H1 (cell line): ENCODE measurements around the gene OSBPL6. TPM values are rescaled to one million over a fixed set of nuclear protein-coding genes. Genes with fewer than 3 reads are reported as not detected.

Source experiments
- CTCF ChIA-PET: fragments of 300-600 bp; sonication (Branson Sonifier 250); formaldehyde crosslinking; loops from one replicate; lab custom pipeline; 2021; ENCODE audit not compliant: partially characterized antibody; lab: Charles Lee
- POLR2A ChIA-PET: fragments of 300-600 bp; sonication (Branson Sonifier 250); formaldehyde crosslinking; loops from one replicate; lab custom pipeline; 2021; ENCODE audit warnings: inconsistent platforms; ENCODE audit not compliant: partially characterized antibody; lab: Charles Lee
- DNase-seq, 2 experiments: peaks; one replicate each; pipeline versions ENCODE4 v3.0.0 to v3.0.0-alpha.2; 2010 to 2022; ENCODE audit warnings: low spot score in 2 of 2, low read depth in 1 of 2, mixed read lengths in 1 of 2
- FAIRE-seq: peaks from 2 replicates; lab custom pipeline; 2011; peaks lifted over from hg19 to GRCh38; lab: Jason Lieb, UNC
- H2AFZ ChIP-seq: 2 replicates; pipeline ENCODE4 v1.8.1; 2012; ENCODE audit warnings: low read length, inconsistent platforms
- H2AK5ac ChIP-seq: 2 replicates; pipeline ENCODE4 v1.6.1; 2013; ENCODE audit warnings: low read depth, low read length
- H2BK120ac ChIP-seq: replicated peaks from 2 replicates; pipeline ENCODE3; 2013; ENCODE audit warnings: low read depth, low read length, inconsistent platforms
- H2BK12ac ChIP-seq: 2 replicates; pipeline ENCODE4 v1.6.1; 2013; ENCODE audit warnings: low read depth, low read length
- H2BK15ac ChIP-seq: 2 replicates; pipeline ENCODE4 v1.6.1; 2013; ENCODE audit warnings: low read length
- H2BK20ac ChIP-seq: 2 replicates; pipeline ENCODE4 v1.6.1; 2013; ENCODE audit warnings: low read length
- H2BK5ac ChIP-seq: 2 replicates; pipeline ENCODE4 v1.6.1; 2013; ENCODE audit warnings: low read depth, low read length
- H3K14ac ChIP-seq: 2 replicates; pipeline ENCODE4 v1.6.1; 2013; ENCODE audit warnings: inconsistent platforms; ENCODE audit not compliant: insufficient read length
- H3K18ac ChIP-seq: 2 replicates; pipeline ENCODE4 v1.6.1; 2013; ENCODE audit warnings: low read length; ENCODE audit errors: extremely low read depth
- H3K23ac ChIP-seq: 2 replicates; pipeline ENCODE4 v1.6.1; 2013; ENCODE audit warnings: inconsistent platforms; ENCODE audit not compliant: insufficient read length
- H3K23me2 ChIP-seq: 2 replicates; pipeline ENCODE4 v1.6.1; 2013; ENCODE audit warnings: low read depth, low read length
- H3K27ac ChIP-seq: 2 replicates; pipeline ENCODE4 v1.6.1; 2011; ENCODE audit warnings: low read depth, low read length, inconsistent platforms
- H3K27me3 ChIP-seq, 4 experiments: replicated peaks in 1 of 4; 1 replicate in 1 of 4; 2 replicates in 3 of 4; pipeline versions ENCODE4 v1.6.1 to v1.8.1; 2011 to 2013; ENCODE audit warnings: low read length in 3 of 4, mild to moderate bottlenecking in 3 of 4, inconsistent platforms in 2 of 4, mixed read lengths in 2 of 4, moderate library complexity in 1 of 4; ENCODE audit not compliant: control insufficient read depth in 3 of 4, insufficient read depth in 3 of 4; ENCODE audit errors: extremely low read depth in 1 of 4
- H3K36me3 ChIP-seq, 4 experiments: 2 replicates each; pipeline versions ENCODE4 v1.6.1 to v1.8.1; 2011 to 2013; ENCODE audit warnings: mild to moderate bottlenecking in 4 of 4, low read length in 3 of 4, moderate library complexity in 2 of 4, control low read depth in 1 of 4, inconsistent platforms in 1 of 4; ENCODE audit not compliant: insufficient read depth in 4 of 4, control insufficient read depth in 2 of 4
- H3K4ac ChIP-seq: replicated peaks from 2 replicates; pipeline ENCODE3; 2013; ENCODE audit warnings: low read length, low read depth, mixed read lengths, inconsistent platforms; ENCODE audit not compliant: insufficient read length
- H3K4me1 ChIP-seq, 4 experiments: replicated peaks in 1 of 4; 1 replicate in 1 of 4; 2 replicates in 3 of 4; pipeline versions ENCODE4 v1.6.1 to v1.8.1; 2011 to 2013; ENCODE audit warnings: low read length in 3 of 4, inconsistent platforms in 2 of 4, mixed read lengths in 1 of 4; ENCODE audit not compliant: insufficient read depth in 4 of 4, control insufficient read depth in 3 of 4
- H3K4me2 ChIP-seq, 2 experiments: 2 replicates each; pipeline versions ENCODE4 v1.6.1 to v1.8.1; 2011 to 2013; ENCODE audit warnings: low read depth in 2 of 2, low read length in 2 of 2, control low read depth in 1 of 2, inconsistent platforms in 1 of 2, mild to moderate bottlenecking in 1 of 2; ENCODE audit not compliant: insufficient read depth in 1 of 2
- H3K4me3 ChIP-seq, 4 experiments: fragments of 200-600, 300-600 bp in 1 of 4; sonication (generic), shearing (Covaris generic), sonication (Bioruptor Twin) in 1 of 4; 2 replicates each; pipeline versions ENCODE4 v1.5.1 to v1.8.1; 2011 to 2016; ENCODE audit warnings: low read length in 4 of 4, low read depth in 3 of 4, control low read depth in 2 of 4, inconsistent platforms in 2 of 4, mild to moderate bottlenecking in 2 of 4, mixed read lengths in 1 of 4, moderate library complexity in 1 of 4; ENCODE audit not compliant: insufficient read depth in 2 of 4; ENCODE audit errors: extremely low read depth in 1 of 4
- H3K56ac ChIP-seq: replicated peaks from 2 replicates; pipeline ENCODE3; 2013; ENCODE audit warnings: low read depth, mild to moderate bottlenecking, mixed read lengths, low read length, inconsistent platforms; ENCODE audit not compliant: insufficient read length
- H3K79me1 ChIP-seq: 2 replicates; pipeline ENCODE4 v1.6.1; 2013; ENCODE audit warnings: low read depth, low read length, control low read depth
- H3K79me2 ChIP-seq, 2 experiments: 2 replicates each; pipeline versions ENCODE4 v1.6.1 to v1.8.1; 2012 to 2013; ENCODE audit warnings: low read length in 2 of 2, mild to moderate bottlenecking in 2 of 2, inconsistent platforms in 1 of 2; ENCODE audit not compliant: insufficient read depth in 2 of 2, control insufficient read depth in 1 of 2
- H3K9ac ChIP-seq, 4 experiments: replicated peaks in 1 of 4; 1 replicate in 1 of 4; 2 replicates in 3 of 4; pipeline versions ENCODE4 v1.6.1 to v1.8.1; 2011 to 2013; ENCODE audit warnings: low read depth in 3 of 4, low read length in 3 of 4, control low read depth in 2 of 4, mild to moderate bottlenecking in 2 of 4, moderate library complexity in 2 of 4, inconsistent platforms in 1 of 4; ENCODE audit errors: extremely low read depth in 1 of 4
- H3K9me3 ChIP-seq, 2 experiments: 2 replicates each; pipeline versions ENCODE4 v1.6.1 to v1.8.1; 2012 to 2013; ENCODE audit warnings: mild to moderate bottlenecking in 2 of 2, moderate library complexity in 2 of 2, control low read depth in 1 of 2, inconsistent platforms in 1 of 2, low read depth in 1 of 2, low read length in 1 of 2, mixed read lengths in 1 of 2; ENCODE audit not compliant: insufficient read depth in 2 of 2
- H4K20me1 ChIP-seq, 2 experiments: replicated peaks in 1 of 2; 2 replicates each; pipeline versions ENCODE3 to v1.8.1; 2011 to 2013; ENCODE audit warnings: inconsistent platforms in 2 of 2, low read length in 2 of 2, mild to moderate bottlenecking in 1 of 2; ENCODE audit not compliant: insufficient read depth in 2 of 2, control insufficient read depth in 1 of 2
- H4K5ac ChIP-seq: 2 replicates; pipeline ENCODE4 v1.6.1; 2013; ENCODE audit warnings: low read length, low read depth, mixed read lengths, inconsistent platforms; ENCODE audit not compliant: insufficient read length
- H4K8ac ChIP-seq: 2 replicates; pipeline ENCODE4 v1.8.0; 2013; ENCODE audit warnings: mild to moderate bottlenecking, moderate library complexity, low read length, inconsistent platforms; ENCODE audit not compliant: insufficient read depth; ENCODE audit errors: extremely low read depth
- H4K91ac ChIP-seq: replicated peaks from 2 replicates; pipeline ENCODE3; 2013; ENCODE audit warnings: low read length, mixed read lengths, inconsistent platforms; ENCODE audit not compliant: insufficient read length
- ASH2L ChIP-seq: fragments of 200-600, 300-600 bp; sonication (generic); IDR thresholded peaks from one replicate; pipeline ENCODE4 v1.7.1; 2017; ENCODE audit warnings: low read length
- ATF3 ChIP-seq: IDR thresholded peaks from 2 replicates; pipeline ENCODE4 v1.6.1; 2011; ENCODE audit warnings: low read depth, mild to moderate bottlenecking, low read length; ENCODE audit not compliant: insufficient read depth
- BACH1 ChIP-seq: IDR thresholded peaks from 2 replicates; pipeline ENCODE4 v1.6.1; 2012; ENCODE audit warnings: low read length, improper control_type of control experiment
- CBX8 ChIP-seq: fragments of 300-800, 300-1000 bp; sonication (generic); IDR thresholded peaks from 2 replicates; pipeline ENCODE4 v1.7.1; 2016; ENCODE audit warnings: low read depth, low read length, borderline replicate concordance
- CHD2 ChIP-seq: IDR thresholded peaks from 2 replicates; pipeline ENCODE4 v1.6.1; 2012; ENCODE audit warnings: low read length, improper control_type of control experiment
- EGR1 ChIP-seq: IDR thresholded peaks from 2 replicates; pipeline ENCODE4 v1.6.1; 2011; ENCODE audit warnings: low read depth, low read length, borderline replicate concordance
- HDAC6 ChIP-seq: IDR thresholded peaks from one replicate; pipeline ENCODE4 v1.7.1; 2012; ENCODE audit warnings: low read depth, mild to moderate bottlenecking, inconsistent platforms, low read length, moderate library complexity
- KDM4A ChIP-seq: IDR thresholded peaks from one replicate; pipeline ENCODE4 v1.7.1; 2012; ENCODE audit warnings: low read depth, mild to moderate bottlenecking, moderate library complexity, low read length, inconsistent platforms; ENCODE audit not compliant: severe bottlenecking
- NRF1 ChIP-seq: IDR thresholded peaks from 2 replicates; pipeline ENCODE4 v1.6.1; 2011; ENCODE audit warnings: mild to moderate bottlenecking, low read depth, low read length, improper control_type of control experiment
- SAP30 ChIP-seq: fragments of 300-600 bp; sonication (generic); IDR thresholded peaks from 2 replicates; pipeline ENCODE4 v1.7.1; 2012; ENCODE audit warnings: low read length, moderate library complexity, mild to moderate bottlenecking, inconsistent platforms; ENCODE audit not compliant: insufficient read depth, insufficient replicate concordance
- YY1 ChIP-seq: IDR thresholded peaks from 2 replicates; pipeline ENCODE4 v1.6.1; 2011; ENCODE audit warnings: low read depth, mild to moderate bottlenecking, low read length
- polyA plus RNA-seq, 7 experiments: library from polyadenylated mRNA; depleted of rRNA in 3 of 7; stranded (reverse) in 5 of 7; unstranded in 2 of 7; fragments of >200 nt in 5 of 7; fragments of 200-250 nt in 2 of 7; gene quantifications; 1 replicate in 5 of 7; 2 replicates in 1 of 7; 4 replicates in 1 of 7; pipeline versions ENCODE4 v1.2.1 to v1.2.3, GENCODE V29; 2011 to 2013; ENCODE audit warnings: missing spikeins in 2 of 7, mixed read lengths in 2 of 7
- total RNA-seq: library from RNA; stranded (reverse); fragmentation: NEBNext Ultra II Directional; extraction: Animal tissue kit (Norgen Biotek cat#: 25700); gene quantifications from 2 replicates; pipeline ENCODE4 v1.2.1, GENCODE V29; 2021

Gene OSBPL6
- total and polyA plus RNA-seq, 2 of the 8 experiments (the other 6 are each of a cell fraction or from before 2014, with no cell fraction given), result 1.7 to 5.6 TPM

GRCh38 chr2:178202927-178203326, 8.6 kb downstream of the OSBPL6 start:
- Histone ChIP-seq H3K23me2 (no peaks in the 10 kb centered on the region), H3K27me3 (peaks cover 0 to 4% (median under 1%) of the 10 kb centered on the region in 4 experiments; a peak in 3 of 7 replicates), H2BK5ac (no peak overlapping the region), H3K79me1 (no peaks in the 10 kb centered on the region), H3K56ac (no peak overlapping the region), H2BK120ac (no peak overlapping the region), H3K23ac (no peak overlapping the region), H2AK5ac (no peak overlapping the region), H2BK20ac (no peak overlapping the region), H3K18ac (no peak overlapping the region), H2AFZ (no peak overlapping the region), H3K4me2 (no peak overlapping the region), H3K36me3 (no peaks in the 10 kb centered on the region), H2BK15ac (no peak overlapping the region), H3K4me3 (no peak overlapping the region), H2BK12ac (no peak overlapping the region), H3K4ac (no peak overlapping the region), H4K20me1 (no peaks in the 10 kb centered on the region), H3K14ac (no peak overlapping the region), H4K91ac (no peak overlapping the region), H3K27ac (no peak overlapping the region), H3K4me1 (no peaks in the 10 kb centered on the region), H4K5ac (no peak overlapping the region), H4K8ac (no peak overlapping the region), H3K9me3 (no peaks in the 10 kb centered on the region), H3K9ac (no peak overlapping the region), H3K79me2 (no peaks in the 10 kb centered on the region)
- POLR2A ChIA-PET, result interaction anchor here (1.4 kb wide), 1 partner anchor 9 kb away, joined by 3 read pairs; no protein-coding TSS in a partner anchor
- no peak for DNase-seq
- FAIRE-seq, result no peak
- CTCF ChIA-PET, result interaction anchor here (2.1 kb wide), 1 partner anchor 8 kb away, joined by 12 read pairs; the partner anchor contains the start of gene OSBPL6
- TF ChIP-seq ASH2L, result no peak
- no peak for TF ChIP-seq YY1
- no peak for TF ChIP-seq CHD2
- no peak for TF ChIP-seq EGR1
- no peak for TF ChIP-seq NRF1
- no peak for TF ChIP-seq ATF3
- TF ChIP-seq HDAC6, result no peak
- no peak for TF ChIP-seq SAP30
- TF ChIP-seq BACH1, result no peak
- no peak for TF ChIP-seq KDM4A
- no peak for TF ChIP-seq CBX8
